GM21786 (cell line): Measurements from ENCODE around the gene JRKL.
"Not testable (repeated sequence)": the region's sequence is repeated elsewhere in the genome, so short reads cannot be mapped to it uniquely, and the experiment has no call there.

ENCODE experiments used
- ATAC-seq: cut with Tn5 transposase; IDR thresholded peaks from one replicate; pipeline ENCODE4 v1.9.1; 2021; ENCODE audit not compliant: unreplicated experiment

The JRKL gene

GRCh38 chr11:96393753-96394348, 4.0 kb downstream of the JRKL start:
- no peak for ATAC-seq

- ATAC-seq, result no peak
Observed at GRCh38 chr11:96394773-96395172, 5.0 kb downstream of the JRKL start.

GRCh38 chr11:96396637-96397036, 6.8 kb downstream of the JRKL start:
- ATAC-seq, result no peak

GRCh38 chr11:96397863-96398262, 8.1 kb downstream of the JRKL start:
- ATAC-seq, result no peak

GRCh38 chr11:96400697-96401096, 10.9 kb downstream of the JRKL start:
- no peak for ATAC-seq

GRCh38 chr11:96411412-96411811, 21.6 kb downstream of the JRKL start:
- ATAC-seq, result not testable (repeated sequence)

GRCh38 chr11:96412761-96413381, 23.1 kb downstream of the JRKL start:
- ATAC-seq, result no peak

GRCh38 chr11:96413408-96413807, 23.6 kb downstream of the JRKL start:
- no peak for ATAC-seq

GRCh38 chr11:96424693-96425092, 34.9 kb downstream of the JRKL start:
- ATAC-seq, result no peak

- ATAC-seq, result no peak
Observed at GRCh38 chr11:96430668-96431067, 40.9 kb downstream of the JRKL start.

GRCh38 chr11:96432654-96433053, 42.8 kb downstream of the JRKL start:
- not testable (repeated sequence) for ATAC-seq
